Measurements from ENCODE around the gene SAPCD2.
A peak's percentile ranks its signal among the peaks of the same experiment; 100 is the strongest.

GRCh38 chr9:137020771-137021567, 49.4 kb downstream of the SAPCD2 start:
- TF ChIP-seq PATZ1 (tag by site-specific recombination; IDR thresholded peaks at IDR 0.05) (no peak), CTCF (tag by site-specific recombination; IDR thresholded peaks at IDR 0.05) (no peak), ZBTB44 (tag by site-specific recombination; IDR thresholded peaks at IDR 0.05) (no peak), PRDM6 (tag by site-specific recombination; IDR thresholded peaks at IDR 0.05) (no peak), ZNF514 (tag by site-specific recombination; IDR thresholded peaks at IDR 0.05) (no peak), YY1 (tag by site-specific recombination; IDR thresholded peaks at IDR 0.05) (no peak), ZBTB7A (tag by site-specific recombination; IDR thresholded peaks at IDR 0.05; ENCODE audit: low read depth) (no peak), GLIS2 (tag by site-specific recombination; IDR thresholded peaks at IDR 0.05) (0 out of 2 replicates have a peak, but pooled peaks have one; percentile 25), PRDM10 (tag by site-specific recombination; IDR thresholded peaks at IDR 0.05) (no peak), ZNF76 (tag by site-specific recombination; IDR thresholded peaks at IDR 0.05; ENCODE audit: borderline replicate concordance, low read depth) (no peak), ZNF23 (tag by site-specific recombination; IDR thresholded peaks at IDR 0.05; ENCODE audit: borderline replicate concordance) (no peak)
